DOHH2 (cell line): Measurements from ENCODE around the gene CACNA1E.

Experiments used
- H3F3A ChIP-seq: fragments of 200-600 bp; sonication (generic), shearing (Covaris generic); 2 replicates; pipeline ENCODE4 v1.6.0; 2016; ENCODE audit warnings: antibody characterized with exemption, mild to moderate bottlenecking; ENCODE audit not compliant: control insufficient read depth, insufficient read depth
- H3K27ac ChIP-seq: fragments of 200-600 bp; sonication (generic); 2 replicates; pipeline ENCODE4 v1.5.1; 2014; ENCODE audit warnings: low read depth, mild to moderate bottlenecking, low read length, moderate library complexity
- H3K27me3 ChIP-seq: fragments of 200-600 bp; sonication (generic); 2 replicates; pipeline ENCODE4 v1.6.1; 2014; ENCODE audit warnings: mild to moderate bottlenecking, low read length, mixed read lengths; ENCODE audit not compliant: control insufficient read depth
- H3K36me3 ChIP-seq: fragments of 200-600 bp; sonication (generic); 2 replicates; pipeline ENCODE4 v1.6.1; 2014; ENCODE audit warnings: mild to moderate bottlenecking, low read length, moderate library complexity, mixed read lengths; ENCODE audit not compliant: control insufficient read depth
- H3K4me1 ChIP-seq: fragments of 200-600 bp; sonication (generic); 2 replicates; pipeline ENCODE4 v1.6.1; 2014; ENCODE audit warnings: mild to moderate bottlenecking, low read length, mixed read lengths; ENCODE audit not compliant: control insufficient read depth
- H3K4me2 ChIP-seq: fragments of 200-600 bp; sonication (generic); 2 replicates; pipeline ENCODE4 v1.6.0; 2014; ENCODE audit warnings: mild to moderate bottlenecking, low read length, moderate library complexity
- H3K4me3 ChIP-seq: fragments of 200-600 bp; sonication (generic); 2 replicates; pipeline ENCODE4 v1.5.1; 2014; ENCODE audit warnings: mild to moderate bottlenecking, low read length, mixed read lengths
- H3K79me2 ChIP-seq: fragments of 200-600 bp; sonication (generic); 2 replicates; pipeline ENCODE4 v1.6.1; 2014; ENCODE audit warnings: mild to moderate bottlenecking, low read length, mixed read lengths; ENCODE audit not compliant: control insufficient read depth
- H3K9me2 ChIP-seq: fragments of 200-600 bp; sonication (generic); replicated peaks from 2 replicates; pipeline ENCODE4 v1.6.1; 2014; ENCODE audit warnings: mild to moderate bottlenecking, low read length, mixed read lengths; ENCODE audit not compliant: control insufficient read depth
- H3K9me3 ChIP-seq: fragments of 200-600 bp; sonication (generic); 2 replicates; pipeline ENCODE4 v1.6.1; 2014; ENCODE audit warnings: antibody characterized with exemption, low read length, mixed read lengths; ENCODE audit not compliant: control insufficient read depth, insufficient read depth
- H4K20me1 ChIP-seq: fragments of 200-600 bp; sonication (generic); 2 replicates; pipeline ENCODE4 v1.6.0; 2014; ENCODE audit warnings: low read depth, mild to moderate bottlenecking, antibody characterized with exemption, low read length, moderate library complexity; ENCODE audit not compliant: control insufficient read depth, insufficient read depth
- CTCF ChIP-seq: fragments of 200-600 bp; sonication (generic); IDR thresholded peaks from one replicate; pipeline ENCODE4 v1.5.1; 2014; ENCODE audit warnings: antibody characterized with exemption, mild to moderate bottlenecking, low read depth, low read length; ENCODE audit not compliant: poor library complexity, severe bottlenecking
- EZH2phosphoT487 ChIP-seq: fragments of 200-600 bp; sonication (generic); IDR thresholded peaks from 2 replicates; pipeline ENCODE4 v1.6.1; 2017; ENCODE audit warnings: borderline replicate concordance, mild to moderate bottlenecking, antibody characterized with exemption, low read length, moderate library complexity, mixed read lengths

Gene CACNA1E

GRCh38 chr1:181733486-181733885, 250.2 kb downstream of the CACNA1E start:
- Histone ChIP-seq H3K27ac (no peak overlapping the region), H3F3A (no peaks in the 10 kb centered on the region), H4K20me1 (no peaks in the 10 kb centered on the region), H3K4me3 (no peak overlapping the region), H3K4me1 (no peaks in the 10 kb centered on the region), H3K27me3 (no peaks in the 10 kb centered on the region), H3K9me3 (no peaks in the 10 kb centered on the region), H3K36me3 (no peaks in the 10 kb centered on the region), H3K79me2 (no peaks in the 10 kb centered on the region), H3K9me2 (no peaks in the 10 kb centered on the region), H3K4me2 (no peak overlapping the region)
- TF ChIP-seq CTCF (no peak), EZH2phosphoT487 (no peak)

GRCh38 chr1:181737056-181737455, 253.7 kb downstream of the CACNA1E start:
- Histone ChIP-seq H3K4me3 (no peak overlapping the region), H3K4me1 (no peaks in the 10 kb centered on the region), H3F3A (no peaks in the 10 kb centered on the region), H3K79me2 (no peaks in the 10 kb centered on the region), H3K36me3 (no peaks in the 10 kb centered on the region), H4K20me1 (no peaks in the 10 kb centered on the region), H3K27me3 (no peaks in the 10 kb centered on the region), H3K9me3 (no peaks in the 10 kb centered on the region), H3K4me2 (no peak overlapping the region), H3K27ac (no peak overlapping the region), H3K9me2 (no peaks in the 10 kb centered on the region)
- TF ChIP-seq CTCF: no peak
- no peak for TF ChIP-seq EZH2phosphoT487

GRCh38 chr1:181739214-181739613, 255.9 kb downstream of the CACNA1E start:
- Histone ChIP-seq H3K27me3 (no peaks in the 10 kb centered on the region), H3K79me2 (no peaks in the 10 kb centered on the region), H3K27ac (no peak overlapping the region), H3K36me3 (no peaks in the 10 kb centered on the region), H3K9me3 (no peaks in the 10 kb centered on the region), H3K4me1 (no peaks in the 10 kb centered on the region), H3K9me2 (no peaks in the 10 kb centered on the region), H4K20me1 (no peaks in the 10 kb centered on the region), H3F3A (no peaks in the 10 kb centered on the region), H3K4me2 (no peak overlapping the region), H3K4me3 (no peak overlapping the region)
- TF ChIP-seq CTCF (no peak), EZH2phosphoT487 (no peak)

- Histone ChIP-seq H3K9me2 (no peaks in the 10 kb centered on the region), H3K4me1 (no peaks in the 10 kb centered on the region), H3K79me2 (no peaks in the 10 kb centered on the region), H3K4me2 (no peak overlapping the region), H3K9me3 (no peaks in the 10 kb centered on the region), H4K20me1 (no peaks in the 10 kb centered on the region), H3K27ac (no peak overlapping the region), H3F3A (no peaks in the 10 kb centered on the region), H3K27me3 (no peaks in the 10 kb centered on the region), H3K4me3 (no peak overlapping the region), H3K36me3 (no peaks in the 10 kb centered on the region)
- TF ChIP-seq EZH2phosphoT487: no peak
- no peak for TF ChIP-seq CTCF
These were observed 259.1 kb downstream of the CACNA1E start for GRCh38 chr1:181742426-181742825.
